Kidney epithelial cell (primary cell): Measurements from ENCODE around the gene AGTPBP1. TPM values are rescaled to one million over a fixed set of nuclear protein-coding genes. Genes with fewer than 3 reads are reported as not detected.
A peak's percentile ranks its signal among the peaks of the same experiment; 100 is the strongest.

Experiments used
- DNase-seq: peaks from one replicate; pipeline ENCODE4 v3.0.0-alpha.2; 2010; ENCODE audit warnings: low read depth
- H3K27me3 ChIP-seq: 2 replicates; pipeline ENCODE4 v1.6.0; 2011; ENCODE audit warnings: low read length; ENCODE audit not compliant: control insufficient read depth, insufficient read depth
- H3K36me3 ChIP-seq: 2 replicates; pipeline ENCODE4 v1.5.1; 2011; ENCODE audit warnings: low read length; ENCODE audit not compliant: control insufficient read depth, insufficient read depth
- H3K4me3 ChIP-seq: 2 replicates; pipeline ENCODE4 v1.5.1; 2011; ENCODE audit warnings: low read depth, mild to moderate bottlenecking, control low read depth, low read length
- CTCF ChIP-seq: IDR thresholded peaks from 2 replicates; pipeline ENCODE4 v1.5.1; 2011; ENCODE audit warnings: mild to moderate bottlenecking, moderate library complexity, low read length, control low read depth, inconsistent platforms; ENCODE audit not compliant: insufficient read depth, poor library complexity, severe bottlenecking
- total RNA-seq: library from RNA; depleted of rRNA; stranded (reverse); fragments of >200 nt; gene quantifications from 2 replicates; pipeline ENCODE4 v1.2.3, GENCODE V29; 2015

Gene AGTPBP1
- total RNA-seq, 1 donor from 2014 or later = 21.8 TPM

- no peak for TF ChIP-seq CTCF
- no peaks in the 10 kb centered on the region for H3K27me3 ChIP-seq
- no peak overlapping the region for H3K4me3 ChIP-seq
- DNase-seq = no peak
- no peaks in the 10 kb centered on the region for H3K36me3 ChIP-seq
Observed at GRCh38 chr9:85630676-85631075, 111.1 kb downstream of the AGTPBP1 start.

DNA sequence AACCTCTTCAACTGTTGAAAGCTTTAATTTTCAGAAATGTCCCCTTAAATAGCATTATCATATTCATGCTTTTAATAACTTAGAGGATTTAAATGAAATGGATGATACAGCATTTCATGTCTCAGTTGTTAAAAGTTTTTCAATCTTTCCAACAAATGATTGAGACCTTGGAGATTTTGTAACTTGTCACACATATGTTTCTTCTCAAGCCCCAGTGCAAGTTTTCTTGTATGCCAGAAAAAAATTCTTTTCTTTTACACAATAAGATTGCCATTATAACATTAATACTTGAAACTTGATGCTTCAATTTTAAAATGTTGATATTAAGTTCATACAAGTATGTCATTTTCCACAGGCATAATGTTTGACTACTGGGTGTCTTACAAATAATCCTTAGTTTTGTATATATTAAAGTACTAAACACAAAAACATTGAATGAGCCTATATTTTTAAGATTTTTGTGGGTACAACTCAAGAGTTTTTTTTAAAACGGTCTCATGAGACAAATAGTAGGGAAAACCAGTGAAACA lies 124.5 kb downstream of the AGTPBP1 start:
- no peak for DNase-seq
- Histone ChIP-seq H3K27me3 (no peaks in the 10 kb centered on the region), H3K4me3 (no peak overlapping the region), H3K36me3 (no peaks in the 10 kb centered on the region)
- TF ChIP-seq CTCF = no peak

DNA sequence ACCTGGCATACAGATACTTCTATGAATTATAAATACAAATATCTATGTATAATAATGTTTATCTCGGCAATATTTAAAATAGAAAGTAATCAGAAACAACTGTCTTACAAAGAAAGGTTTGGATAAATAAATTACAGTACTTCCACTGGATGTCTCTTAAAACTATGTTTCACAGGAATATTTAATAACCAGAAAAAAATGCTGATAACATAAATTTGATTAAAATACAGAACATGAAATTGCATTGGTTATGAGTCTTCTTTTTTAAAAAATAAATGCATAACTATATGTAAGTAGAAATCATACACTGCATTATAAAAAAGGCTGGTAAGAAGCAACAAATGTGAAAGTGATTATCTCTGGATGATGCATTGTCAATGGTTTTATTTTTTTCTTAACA lies 126.0 kb downstream of the AGTPBP1 start:
- H3K27me3 ChIP-seq = no peaks in the 10 kb centered on the region
- no peaks in the 10 kb centered on the region for H3K36me3 ChIP-seq
- no peak overlapping the region for H3K4me3 ChIP-seq
- DNase-seq = no peak
- no peak for TF ChIP-seq CTCF

DNA sequence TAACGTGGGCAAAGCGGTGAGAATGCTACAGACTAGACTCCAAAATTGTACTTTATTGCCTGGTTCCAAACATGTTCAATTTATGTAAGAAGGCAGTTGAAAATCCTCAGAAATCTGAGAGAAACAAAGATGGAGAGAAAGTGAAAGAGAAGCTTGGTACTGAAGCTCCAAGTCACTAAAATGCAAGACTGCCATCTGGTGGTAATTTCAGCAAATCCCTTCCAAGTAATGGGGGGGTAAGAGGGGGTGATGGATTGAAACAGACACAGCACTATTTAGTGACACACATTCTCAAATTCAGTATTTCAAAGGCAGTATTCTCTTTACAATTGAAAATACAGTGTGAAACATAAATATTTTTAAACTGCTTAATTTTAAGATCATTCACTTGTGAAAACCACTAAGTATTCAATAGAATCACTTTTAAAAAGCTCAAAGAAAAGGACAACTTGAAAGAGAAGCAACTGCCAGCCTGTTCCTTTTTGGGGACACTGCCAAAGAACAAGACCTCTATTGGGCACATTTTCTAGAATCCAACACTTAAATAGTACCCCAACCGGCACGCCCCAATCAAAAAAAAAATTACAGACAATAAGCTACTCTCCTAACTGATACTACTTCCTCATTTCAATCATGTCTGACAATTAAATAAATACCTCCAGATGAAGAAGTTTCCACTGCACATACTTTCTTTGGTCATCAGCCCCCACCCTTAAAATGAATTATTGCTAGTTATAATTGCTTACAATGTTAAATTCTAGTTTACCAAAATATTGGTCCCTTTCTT lies 131.5 kb downstream of the AGTPBP1 start:
- no peaks in the 10 kb centered on the region for H3K27me3 ChIP-seq
- H3K4me3 ChIP-seq = no peak overlapping the region
- no peaks in the 10 kb centered on the region for H3K36me3 ChIP-seq
- peak; percentile 35 for DNase-seq
- peak; percentile 75 for TF ChIP-seq CTCF

GRCh38 chr9:85605905-85606304 lies 135.8 kb downstream of the AGTPBP1 start:
- no peak for DNase-seq
- Histone ChIP-seq H3K4me3 (no peak overlapping the region), H3K36me3 (no peaks in the 10 kb centered on the region), H3K27me3 (no peaks in the 10 kb centered on the region)
- TF ChIP-seq CTCF = no peak

GRCh38 chr9:85603936-85604335 lies 137.8 kb downstream of the AGTPBP1 start:
- no peak for TF ChIP-seq CTCF
- Histone ChIP-seq H3K36me3 (no peaks in the 10 kb centered on the region), H3K4me3 (no peak overlapping the region), H3K27me3 (no peaks in the 10 kb centered on the region)
- DNase-seq = no peak
